DND-41 (cell line): ENCODE results near the gene PDIA2.

Experiments
- EZH2 ChIP-seq: IDR thresholded peaks from 3 replicates; pipeline ENCODE4 v1.6.1; 2012; ENCODE audit warnings: borderline replicate concordance, low read depth, mild to moderate bottlenecking, moderate library complexity, low read length, inconsistent platforms; ENCODE audit not compliant: severe bottlenecking
- TF ChIP-seq, protein P1 (sequence below): IDR thresholded peaks from 2 replicates; pipeline ENCODE4 v1.5.1; 2012; ENCODE audit warnings: borderline replicate concordance, low read length, moderate library complexity, mild to moderate bottlenecking; ENCODE audit not compliant: poor library complexity, severe bottlenecking; ENCODE audit errors: extremely low read depth

DNA sequence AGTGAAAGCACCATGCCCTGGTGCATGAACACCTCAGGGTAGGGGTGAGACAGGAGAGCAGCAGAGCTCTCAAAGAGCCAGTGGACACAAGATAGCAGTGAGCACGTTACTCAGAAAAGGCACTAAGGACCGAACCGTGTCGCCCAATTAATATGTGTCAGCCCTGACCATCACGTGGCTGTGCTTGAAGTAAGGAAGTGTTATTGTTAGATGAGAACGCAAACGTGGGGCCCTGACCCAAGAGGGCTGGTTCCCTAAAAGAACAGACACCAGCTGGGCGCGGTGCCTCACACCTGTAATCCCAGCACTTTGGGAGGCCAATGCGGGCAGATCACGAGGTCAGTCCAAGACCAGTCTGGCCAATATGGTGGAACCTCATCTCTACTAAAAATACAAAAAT lies 53.3 kb downstream of the PDIA2 start:
- TF ChIP-seq, protein P1, sequence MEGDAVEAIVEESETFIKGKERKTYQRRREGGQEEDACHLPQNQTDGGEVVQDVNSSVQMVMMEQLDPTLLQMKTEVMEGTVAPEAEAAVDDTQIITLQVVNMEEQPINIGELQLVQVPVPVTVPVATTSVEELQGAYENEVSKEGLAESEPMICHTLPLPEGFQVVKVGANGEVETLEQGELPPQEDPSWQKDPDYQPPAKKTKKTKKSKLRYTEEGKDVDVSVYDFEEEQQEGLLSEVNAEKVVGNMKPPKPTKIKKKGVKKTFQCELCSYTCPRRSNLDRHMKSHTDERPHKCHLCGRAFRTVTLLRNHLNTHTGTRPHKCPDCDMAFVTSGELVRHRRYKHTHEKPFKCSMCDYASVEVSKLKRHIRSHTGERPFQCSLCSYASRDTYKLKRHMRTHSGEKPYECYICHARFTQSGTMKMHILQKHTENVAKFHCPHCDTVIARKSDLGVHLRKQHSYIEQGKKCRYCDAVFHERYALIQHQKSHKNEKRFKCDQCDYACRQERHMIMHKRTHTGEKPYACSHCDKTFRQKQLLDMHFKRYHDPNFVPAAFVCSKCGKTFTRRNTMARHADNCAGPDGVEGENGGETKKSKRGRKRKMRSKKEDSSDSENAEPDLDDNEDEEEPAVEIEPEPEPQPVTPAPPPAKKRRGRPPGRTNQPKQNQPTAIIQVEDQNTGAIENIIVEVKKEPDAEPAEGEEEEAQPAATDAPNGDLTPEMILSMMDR = no peak
- no peak for TF ChIP-seq EZH2
